ENCODE measurements around the gene VWA5A.

Gene VWA5A

DNA sequence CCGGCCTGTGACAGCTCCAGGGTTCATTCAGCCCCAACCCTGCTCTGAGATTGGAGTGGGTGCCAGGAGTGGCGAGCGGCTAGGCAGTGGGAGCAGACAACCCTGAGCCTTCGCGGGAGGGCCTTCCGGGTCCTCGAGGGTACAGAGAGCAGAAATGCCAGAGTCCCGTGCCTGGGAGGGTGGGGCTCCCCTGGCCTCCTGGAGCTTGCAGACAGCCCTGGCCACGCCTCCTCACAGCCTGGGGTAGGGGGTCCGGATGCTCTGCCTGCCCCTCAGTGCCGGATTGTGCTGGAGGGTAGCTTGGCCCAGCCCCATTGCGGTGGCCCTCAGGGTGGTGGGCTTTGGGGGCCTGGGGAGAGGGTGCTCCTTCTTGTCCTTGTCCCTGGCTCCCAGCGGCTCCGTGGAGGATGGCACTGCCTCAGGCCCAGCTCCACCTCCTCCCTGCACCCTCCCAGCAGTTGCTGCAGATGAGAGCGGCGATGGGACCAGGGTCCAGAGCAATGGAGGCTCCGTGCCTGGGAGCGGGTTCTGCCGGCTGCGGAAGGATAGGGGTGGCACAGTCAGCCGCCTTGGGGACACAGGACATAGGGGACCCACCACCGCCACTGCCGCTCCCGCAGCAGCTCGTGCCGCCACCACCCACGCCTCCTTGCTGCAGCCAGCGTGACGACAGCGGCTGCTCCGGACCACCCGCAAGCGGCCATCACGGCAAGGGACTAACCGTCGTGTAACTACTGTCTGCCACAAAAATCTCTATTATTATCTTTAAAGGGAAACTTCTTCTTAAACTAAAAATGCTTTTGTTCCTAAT lies 39.2 kb upstream of the VWA5A start:
- TF ChIP-seq CREB1 (IDR thresholded peaks at IDR 0.05; ENCODE audit: low read depth) (no peak), ZBTB7A (IDR thresholded peaks at IDR 0.05; ENCODE audit: low read depth) (no peak), YY1 (IDR thresholded peaks at IDR 0.05; ENCODE audit: low read depth) (no peak), EGR1 (IDR thresholded peaks at IDR 0.05) (no peak), NFIC (IDR thresholded peaks at IDR 0.05) (no peak), RAD21 (IDR thresholded peaks at IDR 0.05; ENCODE audit: low read depth) (no peak), TAF1 (IDR thresholded peaks at IDR 0.05; ENCODE audit: low read depth) (no peak)
- TF ChIP-seq, protein P1, sequence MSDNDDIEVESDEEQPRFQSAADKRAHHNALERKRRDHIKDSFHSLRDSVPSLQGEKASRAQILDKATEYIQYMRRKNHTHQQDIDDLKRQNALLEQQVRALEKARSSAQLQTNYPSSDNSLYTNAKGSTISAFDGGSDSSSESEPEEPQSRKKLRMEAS (IDR thresholded peaks at IDR 0.05) = no peak
- TF ChIP-seq, protein P2, sequence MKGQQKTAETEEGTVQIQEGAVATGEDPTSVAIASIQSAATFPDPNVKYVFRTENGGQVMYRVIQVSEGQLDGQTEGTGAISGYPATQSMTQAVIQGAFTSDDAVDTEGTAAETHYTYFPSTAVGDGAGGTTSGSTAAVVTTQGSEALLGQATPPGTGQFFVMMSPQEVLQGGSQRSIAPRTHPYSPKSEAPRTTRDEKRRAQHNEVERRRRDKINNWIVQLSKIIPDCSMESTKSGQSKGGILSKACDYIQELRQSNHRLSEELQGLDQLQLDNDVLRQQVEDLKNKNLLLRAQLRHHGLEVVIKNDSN (IDR thresholded peaks at IDR 0.05) = no peak

DNA sequence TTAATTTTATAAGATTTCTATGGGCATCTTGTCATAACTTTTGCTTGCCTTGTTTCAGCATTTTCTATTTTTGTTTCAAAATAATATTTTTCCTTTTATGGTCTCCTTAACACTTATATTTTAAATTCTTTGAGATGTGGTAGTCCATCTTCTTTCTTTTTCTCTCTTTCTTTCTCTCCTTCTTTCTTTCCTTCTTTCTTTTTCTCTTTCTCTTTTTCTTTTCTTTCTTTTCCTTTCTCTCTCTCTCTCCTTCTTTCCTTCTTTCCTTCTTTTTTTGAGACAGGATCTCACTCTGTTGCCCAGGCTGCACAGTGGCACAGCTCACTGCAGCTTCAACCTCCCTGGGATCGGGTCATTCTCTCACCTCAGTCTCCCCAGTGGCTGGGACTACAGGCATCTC lies 38.0 kb upstream of the VWA5A start:
- TF ChIP-seq RAD21 (IDR thresholded peaks at IDR 0.05; ENCODE audit: low read depth) (no peak), TCF12 (IDR thresholded peaks at IDR 0.05; ENCODE audit: low read depth) (no peak), EGR1 (IDR thresholded peaks at IDR 0.05) (no peak), NFIC (IDR thresholded peaks at IDR 0.05) (no peak), YY1 (IDR thresholded peaks at IDR 0.05; ENCODE audit: low read depth) (no peak), TAF1 (IDR thresholded peaks at IDR 0.05; ENCODE audit: low read depth) (no peak), ZBTB7A (IDR thresholded peaks at IDR 0.05; ENCODE audit: low read depth) (no peak), CREB1 (IDR thresholded peaks at IDR 0.05; ENCODE audit: low read depth) (no peak), EP300 (IDR thresholded peaks at IDR 0.05; ENCODE audit: borderline replicate concordance) (no peak), CEBPB (IDR thresholded peaks at IDR 0.05) (no peak), TEAD4 (IDR thresholded peaks at IDR 0.05) (no peak), FOXM1 (IDR thresholded peaks at IDR 0.05; ENCODE audit: borderline replicate concordance, low read depth) (no peak)
- TF ChIP-seq, protein P2 (IDR thresholded peaks at IDR 0.05) = no peak
- TF ChIP-seq, protein P3, sequence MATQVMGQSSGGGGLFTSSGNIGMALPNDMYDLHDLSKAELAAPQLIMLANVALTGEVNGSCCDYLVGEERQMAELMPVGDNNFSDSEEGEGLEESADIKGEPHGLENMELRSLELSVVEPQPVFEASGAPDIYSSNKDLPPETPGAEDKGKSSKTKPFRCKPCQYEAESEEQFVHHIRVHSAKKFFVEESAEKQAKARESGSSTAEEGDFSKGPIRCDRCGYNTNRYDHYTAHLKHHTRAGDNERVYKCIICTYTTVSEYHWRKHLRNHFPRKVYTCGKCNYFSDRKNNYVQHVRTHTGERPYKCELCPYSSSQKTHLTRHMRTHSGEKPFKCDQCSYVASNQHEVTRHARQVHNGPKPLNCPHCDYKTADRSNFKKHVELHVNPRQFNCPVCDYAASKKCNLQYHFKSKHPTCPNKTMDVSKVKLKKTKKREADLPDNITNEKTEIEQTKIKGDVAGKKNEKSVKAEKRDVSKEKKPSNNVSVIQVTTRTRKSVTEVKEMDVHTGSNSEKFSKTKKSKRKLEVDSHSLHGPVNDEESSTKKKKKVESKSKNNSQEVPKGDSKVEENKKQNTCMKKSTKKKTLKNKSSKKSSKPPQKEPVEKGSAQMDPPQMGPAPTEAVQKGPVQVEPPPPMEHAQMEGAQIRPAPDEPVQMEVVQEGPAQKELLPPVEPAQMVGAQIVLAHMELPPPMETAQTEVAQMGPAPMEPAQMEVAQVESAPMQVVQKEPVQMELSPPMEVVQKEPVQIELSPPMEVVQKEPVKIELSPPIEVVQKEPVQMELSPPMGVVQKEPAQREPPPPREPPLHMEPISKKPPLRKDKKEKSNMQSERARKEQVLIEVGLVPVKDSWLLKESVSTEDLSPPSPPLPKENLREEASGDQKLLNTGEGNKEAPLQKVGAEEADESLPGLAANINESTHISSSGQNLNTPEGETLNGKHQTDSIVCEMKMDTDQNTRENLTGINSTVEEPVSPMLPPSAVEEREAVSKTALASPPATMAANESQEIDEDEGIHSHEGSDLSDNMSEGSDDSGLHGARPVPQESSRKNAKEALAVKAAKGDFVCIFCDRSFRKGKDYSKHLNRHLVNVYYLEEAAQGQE (IDR thresholded peaks at IDR 0.05; ENCODE audit: low read depth) = no peak
- TF ChIP-seq, protein P1 (IDR thresholded peaks at IDR 0.05) = no peak

DNA sequence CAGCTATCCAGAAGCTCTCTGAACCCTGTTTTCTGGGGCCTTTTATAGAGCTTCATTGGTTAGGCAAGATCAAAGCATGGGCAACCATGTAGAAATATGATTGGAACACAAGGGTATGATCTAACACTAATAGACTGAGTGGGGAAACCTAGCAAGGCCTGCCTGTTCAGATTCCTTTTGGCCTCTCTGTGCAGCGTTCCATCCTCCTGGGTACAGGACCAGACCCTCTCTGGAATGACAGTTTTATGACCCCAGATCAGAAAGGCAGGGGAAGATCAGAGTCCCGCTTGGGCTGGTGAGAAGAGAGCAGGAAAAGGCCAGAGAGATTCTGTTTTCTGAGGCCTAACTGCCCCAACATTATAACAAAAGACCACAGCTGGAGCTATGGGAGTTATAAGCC lies 36.7 kb upstream of the VWA5A start:
- no peak for TF ChIP-seq TEAD4 (IDR thresholded peaks at IDR 0.05)
- no peak for TF ChIP-seq ZBTB7A (IDR thresholded peaks at IDR 0.05; ENCODE audit: low read depth)
- TF ChIP-seq, protein P2 (IDR thresholded peaks at IDR 0.05) = no peak
- no peak for TF ChIP-seq FOXM1 (IDR thresholded peaks at IDR 0.05; ENCODE audit: borderline replicate concordance, low read depth)
- no peak for TF ChIP-seq NFIC (IDR thresholded peaks at IDR 0.05)
- TF ChIP-seq CEBPB (IDR thresholded peaks at IDR 0.05) = no peak
- TF ChIP-seq YY1 (IDR thresholded peaks at IDR 0.05; ENCODE audit: low read depth) = no peak
- TF ChIP-seq, protein P1 (IDR thresholded peaks at IDR 0.05) = no peak
- no peak for TF ChIP-seq EP300 (IDR thresholded peaks at IDR 0.05; ENCODE audit: borderline replicate concordance)
- no peak for TF ChIP-seq CREB1 (IDR thresholded peaks at IDR 0.05; ENCODE audit: low read depth)
- no peak for TF ChIP-seq TCF12 (IDR thresholded peaks at IDR 0.05; ENCODE audit: low read depth)
- TF ChIP-seq TAF1 (IDR thresholded peaks at IDR 0.05; ENCODE audit: low read depth) = no peak
- TF ChIP-seq EGR1 (IDR thresholded peaks at IDR 0.05) = no peak
- no peak for TF ChIP-seq RAD21 (IDR thresholded peaks at IDR 0.05; ENCODE audit: low read depth)
- TF ChIP-seq, protein P3 (IDR thresholded peaks at IDR 0.05; ENCODE audit: low read depth) = no peak

DNA sequence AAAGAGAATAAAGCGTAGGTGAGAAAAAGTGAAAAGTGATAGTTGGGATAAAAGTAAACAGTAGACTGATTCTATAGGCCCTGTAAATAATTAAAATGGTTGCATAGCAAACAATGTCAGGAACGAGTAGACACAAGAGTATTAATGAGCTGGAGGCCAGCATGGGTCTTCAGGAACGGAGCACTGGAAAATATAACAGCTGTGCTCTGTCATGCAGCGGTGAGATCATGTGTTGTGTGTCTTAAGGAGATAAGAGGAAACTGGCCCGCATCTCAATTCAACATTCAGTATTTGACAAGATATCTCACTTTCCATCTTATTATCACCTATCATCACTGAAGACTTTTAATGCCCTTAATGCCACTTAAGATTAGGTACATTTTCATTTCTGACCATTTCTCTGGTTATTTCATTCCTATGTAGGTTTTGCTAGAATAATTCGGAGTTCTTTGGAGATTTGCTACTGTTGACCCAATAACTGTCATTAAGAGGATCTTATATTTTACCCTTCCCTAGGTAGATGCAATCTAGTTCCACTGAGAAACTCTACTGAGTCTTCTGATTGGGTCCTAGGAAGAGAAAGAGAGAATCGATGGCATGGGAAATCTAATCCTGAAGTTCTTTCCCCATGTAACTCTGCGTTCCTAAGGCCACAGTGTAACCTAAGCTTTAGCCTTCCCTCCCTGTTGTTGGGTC lies 35.5 kb upstream of the VWA5A start:
- TF ChIP-seq YY1 (IDR thresholded peaks at IDR 0.05; ENCODE audit: low read depth) = no peak
- TF ChIP-seq CEBPB (IDR thresholded peaks at IDR 0.05) = no peak
- TF ChIP-seq ZBTB7A (IDR thresholded peaks at IDR 0.05; ENCODE audit: low read depth) = no peak
- TF ChIP-seq, protein P1 (IDR thresholded peaks at IDR 0.05) = no peak
- no peak for TF ChIP-seq EGR1 (IDR thresholded peaks at IDR 0.05)
- TF ChIP-seq NFIC (IDR thresholded peaks at IDR 0.05) = no peak
- TF ChIP-seq CREB1 (IDR thresholded peaks at IDR 0.05; ENCODE audit: low read depth) = no peak
- TF ChIP-seq EP300 (IDR thresholded peaks at IDR 0.05; ENCODE audit: borderline replicate concordance) = no peak
- TF ChIP-seq, protein P3 (IDR thresholded peaks at IDR 0.05; ENCODE audit: low read depth) = no peak
- TF ChIP-seq TCF12 (IDR thresholded peaks at IDR 0.05; ENCODE audit: low read depth) = no peak
- no peak for TF ChIP-seq FOXM1 (IDR thresholded peaks at IDR 0.05; ENCODE audit: borderline replicate concordance, low read depth)
- TF ChIP-seq, protein P2 (IDR thresholded peaks at IDR 0.05) = no peak
